VCaP (cell line): ENCODE measurements around the gene CDC42EP3.

Source experiments
- H3K27ac ChIP-seq: fragments of 450-650 bp; 2 replicates; pipeline ENCODE4 v1.5.1; 2017
- TF ChIP-seq, protein P1 (sequence below): fragments of 450-650 bp; conservative IDR thresholded peaks from 2 replicates; pipeline ENCODE4 v1.5.1; 2017; ENCODE audit warnings: mild to moderate bottlenecking, moderate library complexity

CDC42EP3 gene

GRCh38 chr2:37648331-37649011, 23.0 kb downstream of the CDC42EP3 start:
- TF ChIP-seq, protein P1, sequence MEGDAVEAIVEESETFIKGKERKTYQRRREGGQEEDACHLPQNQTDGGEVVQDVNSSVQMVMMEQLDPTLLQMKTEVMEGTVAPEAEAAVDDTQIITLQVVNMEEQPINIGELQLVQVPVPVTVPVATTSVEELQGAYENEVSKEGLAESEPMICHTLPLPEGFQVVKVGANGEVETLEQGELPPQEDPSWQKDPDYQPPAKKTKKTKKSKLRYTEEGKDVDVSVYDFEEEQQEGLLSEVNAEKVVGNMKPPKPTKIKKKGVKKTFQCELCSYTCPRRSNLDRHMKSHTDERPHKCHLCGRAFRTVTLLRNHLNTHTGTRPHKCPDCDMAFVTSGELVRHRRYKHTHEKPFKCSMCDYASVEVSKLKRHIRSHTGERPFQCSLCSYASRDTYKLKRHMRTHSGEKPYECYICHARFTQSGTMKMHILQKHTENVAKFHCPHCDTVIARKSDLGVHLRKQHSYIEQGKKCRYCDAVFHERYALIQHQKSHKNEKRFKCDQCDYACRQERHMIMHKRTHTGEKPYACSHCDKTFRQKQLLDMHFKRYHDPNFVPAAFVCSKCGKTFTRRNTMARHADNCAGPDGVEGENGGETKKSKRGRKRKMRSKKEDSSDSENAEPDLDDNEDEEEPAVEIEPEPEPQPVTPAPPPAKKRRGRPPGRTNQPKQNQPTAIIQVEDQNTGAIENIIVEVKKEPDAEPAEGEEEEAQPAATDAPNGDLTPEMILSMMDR, result no peak
- H3K27ac ChIP-seq, result no peak overlapping the region

DNA sequence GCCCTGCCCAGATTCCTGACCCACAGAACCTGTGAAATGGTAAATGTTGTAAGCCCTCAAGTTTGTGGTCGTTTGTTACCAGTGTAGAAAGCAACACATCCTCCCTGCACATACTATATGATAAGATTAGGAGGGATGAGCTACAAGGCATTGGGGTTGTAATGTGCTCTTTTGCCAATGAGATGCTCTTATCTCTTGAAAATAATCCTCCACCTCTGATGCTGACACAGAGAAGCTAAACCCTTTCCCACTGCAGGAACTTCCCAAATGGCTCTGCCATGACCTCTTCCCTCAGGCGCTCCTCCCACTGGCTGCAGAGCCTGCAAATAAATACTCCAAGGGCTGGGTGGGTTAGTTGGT, 23.5 kb downstream of the CDC42EP3 start:
- no peak overlapping the region for H3K27ac ChIP-seq
- TF ChIP-seq, protein P1, result no peak

- H3K27ac ChIP-seq, result no peak overlapping the region
Observed at GRCh38 chr2:37645836-37646235, 25.6 kb downstream of the CDC42EP3 start.

DNA sequence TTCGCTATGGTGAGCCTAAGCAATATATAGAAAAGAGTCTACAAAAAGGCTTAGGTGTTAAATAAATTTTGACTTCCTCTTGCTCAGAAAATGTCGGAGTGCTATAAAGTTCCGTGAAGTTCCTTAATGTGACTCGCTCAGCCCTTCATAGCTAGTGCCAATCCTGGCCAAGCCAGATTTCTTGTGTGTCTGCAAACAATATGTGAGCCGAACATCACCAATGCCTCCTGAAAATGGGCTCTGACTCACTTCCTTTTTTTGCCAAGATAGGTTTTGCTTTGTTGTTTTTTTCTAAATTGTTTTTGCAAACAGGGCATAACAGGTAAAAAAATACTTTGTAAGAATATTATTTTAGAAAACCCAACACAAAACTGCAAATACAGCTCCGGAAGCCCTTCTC, 26.1 kb downstream of the CDC42EP3 start:
- H3K27ac ChIP-seq, result no peak overlapping the region
- TF ChIP-seq, protein P1, result no peak

More at GRCh38 chr2:37645836-37646235, 25.6 kb downstream of the CDC42EP3 start:
- TF ChIP-seq, protein P1, result no peak

DNA sequence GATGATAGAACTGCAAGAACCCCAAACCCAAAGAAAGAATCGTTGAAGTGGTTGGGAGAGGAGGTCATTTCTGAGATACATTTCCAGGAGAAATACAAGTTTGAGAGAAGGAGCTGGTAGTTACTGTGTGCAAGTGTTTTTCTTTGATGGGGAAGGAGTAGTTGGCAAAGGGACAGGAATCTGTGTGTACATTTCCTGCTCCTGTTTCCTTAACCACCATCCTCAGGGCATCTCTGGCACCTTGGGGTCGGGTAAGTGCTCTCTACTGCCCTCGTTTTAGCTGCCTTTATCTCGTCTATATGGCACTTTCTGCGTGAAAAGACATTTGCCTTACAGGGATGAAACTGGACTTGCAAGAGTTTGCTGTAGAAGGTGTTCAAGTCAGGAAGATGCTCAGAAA, 27.3 kb downstream of the CDC42EP3 start:
- H3K27ac ChIP-seq, result no peak overlapping the region
- TF ChIP-seq, protein P1, result no peak

DNA sequence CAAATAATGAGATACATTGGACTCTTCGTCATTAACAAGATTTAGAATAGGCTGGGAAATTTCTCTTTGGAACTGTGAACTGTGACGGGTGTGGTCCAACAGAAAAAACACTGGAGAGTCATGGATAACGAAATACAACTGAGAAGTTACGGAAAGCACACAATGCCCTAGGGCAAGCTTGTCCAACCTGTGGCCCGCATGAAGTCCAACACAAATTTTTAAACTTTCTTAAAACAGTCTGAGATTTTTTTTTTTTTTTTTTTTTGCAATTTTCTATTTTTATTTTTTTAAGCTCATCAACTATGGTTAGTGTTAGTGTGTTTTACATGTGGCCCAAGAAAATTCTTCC, 27.7 kb downstream of the CDC42EP3 start:
- TF ChIP-seq, protein P1, result no peak
- no peak overlapping the region for H3K27ac ChIP-seq

GRCh38 chr2:37642907-37643729, 28.3 kb downstream of the CDC42EP3 start:
- TF ChIP-seq, protein P1, result no peak
- H3K27ac ChIP-seq, result no peak overlapping the region
